ENCODE data around the gene FAM107A.

DNA sequence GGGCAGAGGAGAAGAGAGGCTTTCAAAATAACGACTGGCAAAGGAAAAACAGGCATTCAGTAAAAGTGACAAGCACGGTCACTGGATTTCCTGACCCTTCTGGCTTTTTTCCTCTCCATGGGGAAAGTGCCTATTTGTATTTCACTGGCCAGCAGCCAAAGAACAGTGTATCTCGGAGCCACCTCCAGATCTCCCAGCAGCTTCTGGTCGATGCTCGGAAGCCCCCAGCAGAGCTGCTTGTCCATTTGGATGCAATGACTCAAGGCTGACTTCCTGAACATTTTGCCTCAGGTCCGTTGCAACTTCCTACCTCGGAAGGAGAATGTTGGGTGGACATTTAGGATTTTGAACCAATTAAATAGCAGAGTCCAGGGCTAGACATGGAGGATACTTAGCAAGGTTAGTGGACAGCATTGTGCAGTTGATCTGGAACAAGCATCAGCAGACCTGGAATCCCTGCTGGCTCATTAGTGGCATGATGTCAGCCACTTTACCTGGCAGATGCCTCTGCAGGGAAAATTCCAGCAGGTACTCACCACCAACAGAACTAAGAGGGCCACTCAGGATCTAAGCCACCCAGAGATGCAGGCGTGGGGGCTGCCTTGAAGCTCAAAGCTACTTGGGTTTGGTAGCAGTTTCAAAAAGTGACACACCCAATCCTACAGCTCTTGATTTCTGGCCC is 1.1 kb downstream of the FAM107A start:
- TF ChIP-seq FLYWCH1 (CRISPR knock-in tag; IDR thresholded peaks at IDR 0.05), result no peak
- no peak for TF ChIP-seq RAD21 (CRISPR knock-in tag; IDR thresholded peaks at IDR 0.05)
- no peak for TF ChIP-seq EHMT2 (IDR thresholded peaks at IDR 0.05; ENCODE audit: borderline replicate concordance, low read depth, low read length)
- no peak for TF ChIP-seq PHF20 (CRISPR knock-in tag; IDR thresholded peaks at IDR 0.05)
- no peak for TF ChIP-seq ZNF3 (CRISPR knock-in tag; IDR thresholded peaks at IDR 0.05)
- TF ChIP-seq, protein P1, sequence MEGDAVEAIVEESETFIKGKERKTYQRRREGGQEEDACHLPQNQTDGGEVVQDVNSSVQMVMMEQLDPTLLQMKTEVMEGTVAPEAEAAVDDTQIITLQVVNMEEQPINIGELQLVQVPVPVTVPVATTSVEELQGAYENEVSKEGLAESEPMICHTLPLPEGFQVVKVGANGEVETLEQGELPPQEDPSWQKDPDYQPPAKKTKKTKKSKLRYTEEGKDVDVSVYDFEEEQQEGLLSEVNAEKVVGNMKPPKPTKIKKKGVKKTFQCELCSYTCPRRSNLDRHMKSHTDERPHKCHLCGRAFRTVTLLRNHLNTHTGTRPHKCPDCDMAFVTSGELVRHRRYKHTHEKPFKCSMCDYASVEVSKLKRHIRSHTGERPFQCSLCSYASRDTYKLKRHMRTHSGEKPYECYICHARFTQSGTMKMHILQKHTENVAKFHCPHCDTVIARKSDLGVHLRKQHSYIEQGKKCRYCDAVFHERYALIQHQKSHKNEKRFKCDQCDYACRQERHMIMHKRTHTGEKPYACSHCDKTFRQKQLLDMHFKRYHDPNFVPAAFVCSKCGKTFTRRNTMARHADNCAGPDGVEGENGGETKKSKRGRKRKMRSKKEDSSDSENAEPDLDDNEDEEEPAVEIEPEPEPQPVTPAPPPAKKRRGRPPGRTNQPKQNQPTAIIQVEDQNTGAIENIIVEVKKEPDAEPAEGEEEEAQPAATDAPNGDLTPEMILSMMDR (CRISPR knock-in tag; IDR thresholded peaks at IDR 0.05), result no peak
- no peak for TF ChIP-seq POLR2A (IDR thresholded peaks at IDR 0.05; ENCODE audit: insufficient read depth in 1 of 2, low read depth in 2 of 2, low read length in 2 of 2)
- TF ChIP-seq, protein P2, sequence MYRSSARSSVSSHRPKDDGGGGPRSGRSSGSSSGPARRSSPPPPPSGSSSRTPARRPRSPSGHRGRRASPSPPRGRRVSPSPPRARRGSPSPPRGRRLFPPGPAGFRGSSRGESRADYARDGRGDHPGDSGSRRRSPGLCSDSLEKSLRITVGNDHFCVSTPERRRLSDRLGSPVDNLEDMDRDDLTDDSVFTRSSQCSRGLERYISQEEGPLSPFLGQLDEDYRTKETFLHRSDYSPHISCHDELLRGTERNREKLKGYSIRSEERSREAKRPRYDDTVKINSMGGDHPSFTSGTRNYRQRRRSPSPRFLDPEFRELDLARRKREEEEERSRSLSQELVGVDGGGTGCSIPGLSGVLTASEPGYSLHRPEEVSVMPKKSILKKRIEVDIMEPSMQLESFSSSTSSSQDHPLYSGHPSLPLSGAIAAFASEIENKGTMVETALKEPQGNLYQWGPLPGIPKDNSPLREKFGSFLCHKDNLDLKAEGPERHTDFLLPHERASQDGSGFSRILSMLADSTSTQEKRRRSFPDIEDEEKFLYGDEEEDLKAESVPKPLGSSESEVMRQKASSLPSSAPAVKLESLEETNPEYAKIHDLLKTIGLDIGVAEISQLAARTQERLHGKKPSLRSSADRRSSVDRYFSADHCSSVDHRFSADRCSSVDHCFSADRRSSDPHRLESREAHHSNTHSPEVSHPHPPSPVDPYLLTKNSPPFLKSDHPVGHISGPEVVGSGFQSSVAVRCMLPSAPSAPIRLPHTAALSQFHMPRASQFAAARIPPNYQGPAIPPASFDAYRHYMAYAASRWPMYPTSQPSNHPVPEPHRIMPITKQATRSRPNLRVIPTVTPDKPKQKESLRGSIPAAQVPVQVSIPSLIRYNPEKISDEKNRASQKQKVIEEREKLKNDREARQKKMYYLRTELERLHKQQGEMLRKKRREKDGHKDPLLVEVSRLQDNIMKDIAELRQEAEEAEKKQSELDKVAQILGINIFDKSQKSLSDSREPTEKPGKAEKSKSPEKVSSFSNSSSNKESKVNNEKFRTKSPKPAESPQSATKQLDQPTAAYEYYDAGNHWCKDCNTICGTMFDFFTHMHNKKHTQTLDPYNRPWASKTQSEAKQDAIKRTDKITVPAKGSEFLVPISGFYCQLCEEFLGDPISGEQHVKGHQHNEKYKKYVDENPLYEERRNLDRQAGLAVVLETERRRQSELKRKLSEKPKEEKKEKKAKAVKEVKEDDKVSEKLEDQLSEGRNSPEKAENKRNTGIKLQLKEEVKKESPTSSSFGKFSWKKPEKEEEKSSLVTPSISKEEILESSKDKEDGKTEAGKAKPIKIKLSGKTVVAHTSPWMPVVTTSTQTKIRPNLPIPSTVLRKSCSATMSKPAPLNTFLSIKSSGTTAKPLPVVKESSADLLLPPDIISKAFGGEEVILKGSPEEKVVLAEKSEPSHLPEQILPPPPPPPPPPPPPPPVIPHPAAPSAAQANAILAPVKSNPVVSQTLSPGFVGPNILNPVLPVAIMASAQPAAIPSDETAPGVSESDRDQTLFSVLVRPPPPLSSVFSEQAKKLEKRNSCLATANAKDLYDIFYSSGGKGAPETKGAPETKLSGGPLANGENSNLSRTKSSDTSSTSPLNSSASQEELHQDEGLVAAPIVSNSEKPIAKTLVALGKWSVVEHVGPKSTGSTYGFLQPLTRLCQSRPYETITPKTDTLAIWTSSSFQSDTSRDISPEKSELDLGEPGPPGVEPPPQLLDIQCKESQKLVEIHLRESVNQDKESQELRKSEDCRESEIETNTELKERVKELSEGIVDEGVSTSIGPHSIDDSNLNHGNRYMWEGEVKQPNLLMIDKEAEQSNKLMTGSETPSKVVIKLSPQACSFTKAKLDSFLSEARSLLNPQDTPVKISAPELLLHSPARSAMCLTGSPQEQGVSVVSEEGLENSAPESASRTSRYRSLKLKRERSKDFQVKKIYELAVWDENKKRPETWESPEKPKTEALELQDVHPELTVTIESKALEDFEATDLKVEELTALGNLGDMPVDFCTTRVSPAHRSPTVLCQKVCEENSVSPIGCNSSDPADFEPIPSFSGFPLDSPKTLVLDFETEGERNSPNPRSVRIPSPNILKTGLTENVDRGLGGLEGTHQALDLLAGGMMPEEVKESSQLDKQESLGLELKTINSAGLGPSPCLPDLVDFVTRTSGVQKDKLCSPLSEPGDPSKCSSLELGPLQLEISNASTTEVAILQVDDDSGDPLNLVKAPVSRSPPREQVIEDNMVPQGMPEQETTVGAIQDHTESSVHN (CRISPR knock-in tag; IDR thresholded peaks at IDR 0.05), result no peak

All from HepG2 (cell line).